IPS-18c (cell line): ENCODE data around the gene PLA2G4C.
"Not testable (repeated sequence)": the region's sequence is repeated elsewhere in the genome, so short reads cannot be mapped to it uniquely, and the experiment has no call there.

Experiments used
- H3K4me3 ChIP-seq: 2 replicates; pipeline ENCODE4 v1.7.0; 2013; ENCODE audit warnings: low read depth, mild to moderate bottlenecking, low read length, moderate library complexity; ENCODE audit not compliant: insufficient read depth
- H3K9me3 ChIP-seq: one replicate; pipeline ENCODE4 v1.6.1; 2013; ENCODE audit warnings: mild to moderate bottlenecking, low read length, moderate library complexity; ENCODE audit not compliant: control insufficient read depth, insufficient read depth

PLA2G4C gene

GRCh38 chr19:48120505-48120904 is 9.9 kb upstream of the PLA2G4C start:
- H3K4me3 ChIP-seq: no peak overlapping the region
- H3K9me3 ChIP-seq: no peaks in the 10 kb centered on the region

DNA sequence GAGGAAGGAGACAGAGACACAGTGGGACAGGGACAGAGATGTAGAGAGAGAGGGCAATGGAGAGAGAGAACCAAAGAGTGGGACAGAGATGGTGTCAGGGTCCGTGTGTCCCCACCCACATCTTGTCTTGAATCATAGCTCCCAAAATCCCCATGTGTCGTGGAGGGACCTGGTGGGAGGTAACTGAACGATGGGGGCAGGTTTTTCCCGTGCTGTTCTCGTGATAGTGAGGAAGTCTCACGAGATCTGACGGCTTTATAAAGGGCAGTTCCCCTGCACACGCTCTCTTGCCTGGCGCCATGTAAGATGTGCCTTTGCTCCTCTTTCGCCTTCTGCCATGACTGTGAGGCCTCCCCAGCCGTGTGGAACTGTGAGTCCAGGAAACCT is 7.5 kb upstream of the PLA2G4C start:
- H3K4me3 ChIP-seq: no peak overlapping the region
- no peaks in the 10 kb centered on the region for H3K9me3 ChIP-seq

DNA sequence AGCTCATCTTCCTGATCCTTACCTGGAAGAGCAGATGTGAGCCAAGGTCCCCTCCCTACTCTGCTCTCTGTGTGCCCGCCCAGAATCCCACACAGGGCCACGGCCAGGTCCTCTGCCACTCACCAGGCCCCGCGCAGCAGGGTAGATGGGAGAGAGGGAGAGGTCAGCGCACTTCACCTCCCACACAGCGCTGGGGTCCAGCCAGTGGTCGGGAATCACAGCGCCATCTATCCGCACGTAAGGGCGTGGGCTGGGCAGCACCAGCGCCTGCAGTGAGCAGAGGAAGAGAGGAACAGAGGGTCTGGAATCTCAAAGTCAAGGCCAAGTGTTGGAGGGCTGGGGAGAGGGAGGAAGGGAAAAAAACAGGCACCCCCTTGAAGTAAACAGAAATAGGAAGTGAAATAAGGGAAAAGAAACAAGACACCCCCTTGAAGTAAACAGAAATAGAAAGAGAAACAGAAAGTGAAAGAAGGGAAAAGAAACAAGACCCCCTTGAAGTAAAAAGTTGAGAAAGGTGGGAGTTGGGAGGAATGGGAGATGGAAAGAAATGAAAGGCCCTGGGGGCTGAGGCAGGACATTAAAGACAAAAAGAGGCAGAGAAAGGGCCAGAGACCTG is 7.0 kb upstream of the PLA2G4C start:
- Histone ChIP-seq H3K9me3 (no peaks in the 10 kb centered on the region), H3K4me3 (no peak overlapping the region)

- Histone ChIP-seq H3K9me3 (no peaks in the 10 kb centered on the region), H3K4me3 (no peak overlapping the region)
Measured at GRCh38 chr19:48113190-48113917, 2.7 kb upstream of the PLA2G4C start.

DNA sequence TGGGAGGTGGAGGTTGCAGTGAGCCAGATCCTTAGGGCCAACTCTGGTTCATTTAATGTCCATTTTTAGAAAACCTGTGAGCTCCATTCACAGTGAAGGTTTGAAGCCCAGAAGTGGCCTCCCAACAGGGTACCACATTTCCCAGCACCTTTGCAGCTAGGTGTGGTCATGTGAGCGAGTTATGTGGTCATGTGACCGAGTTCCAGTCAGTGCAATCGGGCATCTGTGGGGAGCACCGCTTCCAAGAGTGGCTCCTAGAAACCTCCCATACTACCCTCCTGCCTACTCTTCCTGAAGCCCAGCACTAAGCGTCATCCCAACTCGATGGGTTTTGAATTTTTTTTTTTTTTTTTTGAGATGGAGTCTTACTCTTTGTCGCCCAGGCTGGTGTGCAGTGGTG is 663 bp upstream of the PLA2G4C start:
- Histone ChIP-seq H3K9me3 (no peaks in the 10 kb centered on the region), H3K4me3 (no peak overlapping the region)

DNA sequence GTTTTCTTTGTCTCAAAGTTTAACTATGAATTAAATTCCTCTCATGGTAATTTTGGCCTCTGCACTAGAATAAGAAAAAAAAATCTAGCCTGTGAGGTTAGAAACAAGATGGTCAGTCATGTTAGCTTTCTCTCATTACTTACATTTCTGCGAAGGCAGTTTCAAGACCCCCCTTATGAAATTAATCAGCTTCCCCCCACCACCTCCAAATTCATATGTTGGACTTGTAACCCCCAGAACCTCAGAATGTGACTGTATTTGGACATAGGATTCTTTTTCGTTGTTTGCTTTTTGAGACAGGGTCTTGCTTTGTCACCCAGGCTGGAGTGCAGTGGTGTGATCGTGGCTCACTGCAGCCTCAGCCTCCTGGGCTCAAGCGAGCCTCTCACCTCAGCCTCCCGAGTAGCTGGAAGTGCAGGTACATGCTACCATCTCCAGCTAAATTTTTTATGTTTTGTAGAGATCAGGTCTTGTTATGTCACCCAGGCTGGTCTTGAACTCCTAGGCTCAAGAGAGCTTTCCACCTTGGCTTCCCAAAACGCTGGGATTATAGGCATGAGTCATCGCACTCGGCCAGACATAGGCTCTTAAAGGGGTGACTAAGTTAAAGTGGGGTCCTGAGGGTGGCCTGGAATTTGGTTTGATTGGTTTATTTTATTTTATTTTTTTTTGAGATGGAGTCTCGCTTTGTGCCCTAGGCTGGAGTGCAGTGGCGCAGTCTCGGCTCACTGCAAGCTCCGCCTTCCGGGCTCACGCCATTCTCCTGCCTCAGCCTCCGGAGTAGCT is 1.4 kb downstream of the PLA2G4C start:
- H3K9me3 ChIP-seq: no peaks in the 10 kb centered on the region
- no peak overlapping the region for H3K4me3 ChIP-seq

GRCh38 chr19:48103922-48104321 is 6.7 kb downstream of the PLA2G4C start:
- Histone ChIP-seq H3K9me3 (no peaks in the 10 kb centered on the region), H3K4me3 (no peak overlapping the region)

DNA sequence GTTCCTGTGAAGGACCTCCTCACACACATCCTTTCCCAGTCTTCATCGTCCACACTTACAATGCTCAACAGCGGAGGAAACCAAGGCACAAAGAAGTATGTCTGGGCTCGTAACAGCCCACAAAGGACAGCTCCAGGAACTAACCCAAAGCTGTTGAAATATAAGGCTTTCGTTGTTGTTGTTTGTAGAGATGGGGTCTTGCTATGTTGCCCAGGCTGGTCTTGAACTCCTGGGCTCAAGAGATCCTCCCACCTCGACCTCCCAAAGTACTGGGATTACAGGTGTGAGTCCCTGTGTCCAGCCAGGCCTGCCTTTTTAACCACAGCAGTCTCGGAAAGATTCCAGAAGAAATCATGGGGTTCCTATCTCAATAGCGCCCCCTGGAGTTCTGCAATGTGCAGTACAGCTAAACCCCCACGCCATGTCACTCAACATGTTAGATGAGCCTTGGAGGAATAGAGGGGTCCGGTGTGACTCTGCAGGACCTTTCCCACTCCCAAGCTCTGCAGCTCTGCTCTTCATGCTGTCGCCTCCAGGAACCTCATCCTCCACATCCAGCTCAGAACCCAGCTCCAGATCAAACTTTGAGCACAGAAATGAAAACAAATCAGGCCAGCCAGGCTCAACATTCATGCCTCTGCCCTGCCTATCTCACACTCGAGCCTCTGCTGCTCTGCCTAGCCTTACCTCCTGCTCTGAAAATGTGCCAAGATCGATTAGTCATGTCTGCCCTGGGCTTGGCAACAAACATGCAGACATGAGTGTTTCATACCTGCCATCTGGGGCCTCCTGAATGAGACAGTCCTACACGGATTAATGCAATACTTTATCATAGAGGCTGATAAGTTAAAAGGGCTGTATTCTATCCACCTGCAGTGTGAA is 7.5 kb downstream of the PLA2G4C start:
- no peaks in the 10 kb centered on the region for H3K9me3 ChIP-seq
- H3K4me3 ChIP-seq: no peak overlapping the region

- no peak overlapping the region for H3K4me3 ChIP-seq
- no peaks in the 10 kb centered on the region for H3K9me3 ChIP-seq
Measured at GRCh38 chr19:48095612-48096175, 14.9 kb downstream of the PLA2G4C start.

DNA sequence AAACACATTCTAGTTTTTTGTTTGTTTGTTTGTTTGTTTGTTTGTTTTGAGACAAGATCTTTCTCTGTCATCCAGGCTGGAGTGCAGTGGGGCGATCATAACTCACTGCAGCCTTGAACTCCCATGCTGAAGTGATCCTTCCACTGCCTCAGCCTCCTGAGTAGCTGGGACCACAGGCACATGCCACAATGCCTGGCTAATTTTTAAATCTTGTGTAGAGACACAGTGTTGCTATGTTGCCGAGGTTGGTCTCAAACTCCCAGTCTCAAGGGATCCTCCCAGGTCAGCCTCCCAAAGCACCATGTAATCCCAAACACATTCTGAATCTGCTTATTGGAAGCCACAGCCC is 15.8 kb downstream of the PLA2G4C start:
- no peaks in the 10 kb centered on the region for H3K9me3 ChIP-seq
- H3K4me3 ChIP-seq: no peak overlapping the region

DNA sequence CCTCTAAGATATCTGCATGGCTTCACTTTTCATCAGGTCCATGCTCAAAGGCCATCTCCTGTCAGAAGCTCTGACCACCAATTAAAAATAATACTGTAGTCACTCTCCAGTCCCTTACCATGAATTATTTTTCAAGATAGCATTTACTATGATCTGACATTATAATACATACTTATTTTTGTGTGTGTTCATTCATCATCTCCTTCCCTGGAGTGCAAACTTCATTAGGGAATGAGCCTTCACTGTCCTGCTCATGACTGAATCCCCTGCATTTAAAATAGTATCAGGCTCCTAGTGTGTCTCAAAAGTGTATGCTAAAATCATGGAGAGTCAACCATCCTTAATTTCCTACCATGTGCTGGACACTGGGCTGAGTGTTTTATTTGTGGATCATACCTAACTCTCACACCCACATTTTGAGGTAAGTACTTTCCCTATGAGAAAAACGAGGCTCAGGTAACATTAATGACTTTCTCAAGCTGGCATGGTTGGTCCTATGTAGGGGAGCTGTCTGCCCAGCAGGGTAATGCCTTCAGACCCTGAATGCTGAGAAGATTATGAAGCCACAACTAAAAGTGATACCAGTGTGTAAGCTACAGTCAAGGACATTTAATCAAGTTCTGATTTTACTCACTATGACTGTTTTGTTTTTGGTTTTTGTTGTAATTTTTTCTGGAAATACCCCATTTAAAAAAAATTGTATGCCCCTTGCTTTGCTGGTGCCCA is 16.3 kb downstream of the PLA2G4C start:
- H3K9me3 ChIP-seq: no peaks in the 10 kb centered on the region
- no peak overlapping the region for H3K4me3 ChIP-seq

GRCh38 chr19:48091111-48091718 is 19.4 kb downstream of the PLA2G4C start:
- H3K9me3 ChIP-seq, H3K4me3 ChIP-seq: not testable (repeated sequence)

- H3K9me3 ChIP-seq: no peaks in the 10 kb centered on the region
- H3K4me3 ChIP-seq: no peak overlapping the region
Measured at GRCh38 chr19:48090281-48090802, 20.3 kb downstream of the PLA2G4C start.

DNA sequence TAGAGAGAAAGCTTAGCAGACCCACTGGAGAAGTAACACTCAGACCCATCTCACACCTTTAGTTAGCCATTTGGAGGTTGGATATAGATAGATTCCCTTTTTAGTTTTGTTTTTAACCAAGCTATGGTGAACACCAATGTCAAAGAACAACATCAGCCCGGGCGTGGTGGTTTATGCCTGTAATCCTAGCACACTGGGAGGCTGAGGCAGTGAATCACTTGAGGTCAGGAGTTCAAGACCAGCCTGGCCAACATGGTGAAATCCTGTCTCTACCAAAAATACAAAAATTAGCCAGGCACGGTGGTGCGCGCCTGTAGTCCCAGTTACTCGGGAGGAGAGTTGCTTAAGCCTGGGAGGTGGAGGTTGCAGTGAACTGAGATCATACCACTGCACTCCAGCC is 21.6 kb downstream of the PLA2G4C start:
- H3K4me3 ChIP-seq, H3K9me3 ChIP-seq: not testable (repeated sequence)

DNA sequence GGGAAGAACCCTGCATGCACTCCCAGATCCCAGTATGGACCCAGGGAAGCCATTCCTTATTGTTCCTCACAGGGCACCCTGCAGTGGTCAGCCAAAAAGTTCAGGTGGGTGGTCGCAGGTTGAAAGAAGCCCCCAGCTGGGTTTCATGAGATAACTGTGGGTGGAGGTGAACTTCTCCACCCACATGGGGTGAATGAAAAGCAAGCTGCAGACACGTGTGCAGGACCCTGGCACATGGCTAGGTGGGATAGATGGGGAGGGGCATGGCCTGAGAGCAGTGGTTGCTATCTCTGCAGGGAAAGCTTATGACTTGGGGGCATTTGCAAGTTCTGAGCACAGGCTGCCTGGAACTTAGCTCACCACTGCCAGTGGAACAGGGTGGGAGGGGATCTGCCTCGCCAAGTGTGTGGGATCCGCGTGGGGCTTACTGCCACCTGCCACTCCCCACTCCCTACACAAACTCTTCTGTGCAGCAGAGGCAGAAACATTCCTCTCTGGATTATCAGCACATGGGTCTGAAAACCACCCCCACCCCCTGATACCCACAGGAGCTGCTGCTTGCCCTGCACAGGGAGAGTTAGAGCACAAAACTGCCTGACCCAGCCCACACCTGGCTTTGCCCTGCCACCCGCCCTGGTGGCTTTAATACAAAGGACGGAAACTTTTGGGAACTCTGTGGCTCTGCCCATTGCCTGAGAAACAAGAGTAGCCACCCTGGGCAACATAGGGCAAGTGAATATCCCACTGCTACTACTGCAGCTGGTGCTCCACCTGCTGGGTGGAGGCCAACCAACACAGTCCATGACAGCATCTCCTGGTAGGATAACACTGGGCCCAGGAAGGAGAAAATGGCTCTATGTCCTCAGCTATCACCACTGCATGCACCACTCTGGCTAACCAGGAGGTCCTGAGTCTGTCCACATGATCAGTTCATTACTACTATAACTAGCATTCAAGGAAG is 24.4 kb downstream of the PLA2G4C start:
- H3K4me3 ChIP-seq: no peak overlapping the region
- H3K9me3 ChIP-seq: no peaks in the 10 kb centered on the region
